DMS153 (cell line): ENCODE results near the gene NFATC1.

ENCODE experiments used
- DNase-seq: peaks from one replicate; lab custom pipeline; 2025; lab: John Stamatoyannopoulos, UW

Gene NFATC1

DNA sequence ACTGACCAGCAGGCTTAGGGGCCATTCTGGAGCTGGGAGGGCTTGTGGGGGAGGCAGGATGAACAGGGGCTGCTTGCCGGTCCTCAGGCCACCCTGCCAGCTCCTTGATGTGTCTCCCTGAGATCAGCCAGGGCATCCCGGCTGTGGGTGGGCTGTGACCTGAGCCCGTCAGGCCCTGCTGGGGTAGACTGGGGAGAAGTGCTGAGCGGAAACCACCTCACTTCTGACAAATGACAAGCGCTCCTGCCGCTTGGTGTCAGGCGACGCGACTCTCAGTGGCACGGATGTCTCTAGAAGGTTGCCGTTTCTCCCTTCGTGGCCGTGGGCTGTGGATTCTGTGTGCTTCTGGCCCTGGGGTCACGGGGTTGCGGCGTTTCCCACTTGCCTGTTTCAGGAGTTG is 45.7 kb downstream of the NFATC1 start:
- DNase-seq = no peak

DNA sequence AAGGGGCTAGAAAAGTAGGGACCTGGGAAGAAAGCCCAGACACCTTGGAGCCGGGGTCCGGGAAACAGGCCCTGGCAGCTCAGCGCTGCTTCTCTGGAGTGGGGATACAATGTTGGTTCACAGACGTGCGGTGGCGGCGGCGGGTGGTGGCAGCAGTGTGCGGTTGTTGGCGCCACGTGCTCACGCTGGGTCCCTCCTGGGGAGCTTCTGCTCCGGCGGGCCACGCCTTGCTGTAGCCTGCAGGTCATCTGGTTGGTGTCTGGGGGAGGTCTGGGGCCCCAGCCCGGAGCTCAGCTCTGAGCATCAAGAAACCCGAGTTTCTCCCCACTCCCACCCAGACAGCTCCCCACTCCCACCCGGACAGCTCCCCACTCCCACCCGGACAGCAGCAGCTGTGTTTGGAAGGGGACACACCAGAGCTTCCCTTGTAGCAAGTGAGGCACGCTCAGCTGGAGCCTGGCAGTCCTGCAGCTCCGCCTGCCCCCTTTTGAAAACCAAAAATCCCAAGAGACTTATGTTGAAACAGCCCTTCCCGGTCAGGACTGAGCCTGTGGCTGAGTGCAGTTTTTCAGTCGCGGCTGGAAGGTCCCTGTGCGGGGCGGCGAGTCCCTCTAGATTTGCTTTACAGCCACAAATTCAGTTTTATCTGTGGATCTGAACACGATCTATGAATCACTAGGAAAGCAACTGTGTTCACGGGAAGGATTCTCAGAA is 46.9 kb downstream of the NFATC1 start:
- no peak for DNase-seq

DNA sequence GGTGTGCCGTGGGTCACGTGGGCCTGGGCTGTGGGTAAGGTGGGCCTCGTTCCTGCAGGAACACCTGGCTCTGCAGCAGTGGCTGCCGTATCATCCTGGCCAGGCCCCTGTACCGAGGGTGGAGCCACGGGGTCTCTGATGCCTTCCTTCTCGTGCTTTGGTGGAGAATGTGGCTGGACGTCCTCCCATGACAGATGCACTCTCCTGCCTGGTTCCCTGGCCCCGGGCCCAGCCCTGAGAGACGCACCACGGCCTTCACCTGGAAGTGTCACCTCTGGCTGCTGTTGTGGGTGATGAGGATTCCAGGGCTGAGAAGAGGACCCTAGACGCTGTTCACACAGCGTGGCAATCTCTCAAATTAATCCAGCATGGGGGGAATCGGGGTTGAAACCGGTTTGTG is 49.5 kb downstream of the NFATC1 start:
- DNase-seq = no peak

- DNase-seq = no peak
Observed at GRCh38 chr18:79445696-79446561, 50.2 kb downstream of the NFATC1 start.

DNA sequence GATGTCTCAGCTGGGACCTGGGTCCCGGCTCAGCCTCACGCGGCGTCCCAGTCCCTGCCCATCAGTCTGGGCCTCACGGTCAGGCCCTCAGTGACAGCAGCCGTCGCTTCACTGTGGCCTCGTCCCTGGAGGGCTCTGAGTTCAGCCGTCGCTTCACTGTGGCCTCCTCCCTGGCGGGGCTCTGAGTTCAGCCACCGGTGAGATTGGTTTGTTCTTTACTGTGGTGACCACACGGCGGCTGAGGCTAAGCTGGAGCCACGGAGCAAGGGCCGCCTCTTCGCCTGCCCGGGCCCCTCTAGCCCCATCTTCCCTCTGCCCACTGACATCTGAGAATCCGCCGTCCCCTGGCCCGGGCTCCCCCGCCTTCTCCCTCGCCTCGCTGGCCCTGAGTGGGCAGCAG is 51.2 kb downstream of the NFATC1 start:
- DNase-seq = no peak

- no peak for DNase-seq
Observed at GRCh38 chr18:79447703-79448367, 52.1 kb downstream of the NFATC1 start.

DNA sequence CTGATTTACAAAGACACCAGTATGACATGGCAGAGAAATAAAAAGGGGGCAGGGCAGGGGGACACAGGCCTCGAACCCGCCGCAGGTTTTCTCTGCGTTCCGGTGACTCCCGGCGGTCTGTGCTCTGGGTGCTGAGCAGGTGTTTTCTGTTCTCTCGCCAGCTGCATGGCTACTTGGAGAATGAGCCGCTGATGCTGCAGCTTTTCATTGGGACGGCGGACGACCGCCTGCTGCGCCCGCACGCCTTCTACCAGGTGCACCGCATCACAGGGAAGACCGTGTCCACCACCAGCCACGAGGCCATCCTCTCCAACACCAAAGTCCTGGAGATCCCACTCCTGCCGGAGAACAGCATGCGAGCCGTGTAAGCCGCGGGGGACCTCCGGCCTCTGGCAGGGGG is 52.9 kb downstream of the NFATC1 start:
- no peak for DNase-seq

DNA sequence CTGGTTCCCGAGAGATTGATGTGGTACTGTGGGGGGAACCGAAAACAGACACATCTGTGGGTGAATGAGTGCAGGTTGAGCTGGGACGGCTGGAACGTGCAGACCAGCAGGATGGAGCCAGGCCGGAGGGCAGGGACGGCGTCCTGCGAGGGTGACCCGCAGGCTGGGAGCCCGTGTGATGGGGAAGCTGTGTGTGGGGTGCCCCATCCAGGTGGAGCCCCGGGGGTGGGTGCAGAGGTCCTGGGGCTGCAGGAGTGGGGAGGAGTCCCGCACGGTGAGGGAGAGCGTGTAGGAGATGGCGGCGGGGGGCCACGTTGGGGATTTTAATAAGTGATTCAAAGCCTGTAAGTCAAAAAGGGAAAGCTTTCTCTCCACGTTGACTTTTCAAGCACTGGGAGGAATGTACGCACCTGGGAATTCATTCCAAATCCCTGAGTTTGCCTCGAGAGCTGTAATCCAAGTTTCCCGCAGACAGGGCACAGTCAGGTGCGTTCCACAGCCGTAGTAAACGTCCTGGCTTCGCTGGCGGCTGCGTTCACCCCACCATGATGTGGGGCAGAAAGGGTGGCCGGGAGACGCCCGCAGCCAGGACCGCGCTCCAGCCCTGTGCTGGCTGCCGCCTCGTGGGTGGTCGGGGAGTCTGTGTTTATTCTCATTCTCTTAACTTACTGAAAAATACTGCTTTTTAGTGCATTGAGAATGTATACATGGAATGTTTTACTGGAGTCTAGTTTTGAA is 54.0 kb downstream of the NFATC1 start:
- DNase-seq = no peak

- DNase-seq = no peak
Observed at GRCh38 chr18:79450289-79451080, 54.8 kb downstream of the NFATC1 start.

DNA sequence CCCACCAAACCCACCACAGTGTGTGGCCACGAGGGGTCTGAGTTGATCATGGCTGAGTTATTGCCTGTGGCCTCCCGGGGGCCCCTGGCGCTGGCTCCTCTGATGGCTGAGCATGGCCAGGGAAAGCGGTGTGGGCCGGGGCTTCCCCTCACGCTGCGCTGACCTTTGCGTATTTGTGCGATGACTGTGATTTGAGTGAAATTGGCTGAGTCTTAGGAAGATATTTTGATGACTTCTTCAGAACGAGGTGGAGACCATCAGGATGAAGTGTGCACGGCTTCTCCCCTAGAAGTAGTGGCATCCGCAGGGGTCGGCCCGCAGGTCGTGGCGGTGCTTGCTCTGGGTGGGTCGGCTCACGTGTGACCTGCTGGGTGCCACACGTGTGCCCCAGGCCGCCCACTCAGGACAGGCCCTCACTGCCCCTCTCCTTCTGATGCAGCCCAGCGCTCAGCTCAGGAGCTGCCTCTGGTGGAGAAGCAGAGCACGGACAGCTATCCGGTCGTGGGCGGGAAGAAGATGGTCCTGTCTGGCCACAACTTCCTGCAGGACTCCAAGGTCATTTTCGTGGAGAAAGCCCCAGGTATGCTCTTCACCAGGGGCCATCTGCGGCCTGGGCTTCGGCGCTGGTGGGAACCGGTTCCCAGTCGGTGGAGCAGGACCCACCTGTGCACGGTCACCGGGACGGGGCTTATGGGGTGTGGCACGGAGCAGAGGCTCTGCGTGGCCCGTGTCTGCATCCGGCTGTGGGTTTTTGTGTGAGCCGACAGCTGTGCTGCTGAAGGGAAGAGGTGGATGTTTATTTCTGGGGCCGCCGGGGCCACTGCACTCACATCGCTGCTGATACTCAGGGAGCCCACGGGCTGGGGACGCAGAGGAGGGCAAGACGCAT is 55.8 kb downstream of the NFATC1 start:
- DNase-seq = no peak

GRCh38 chr18:79452190-79452990 is 56.7 kb downstream of the NFATC1 start:
- no peak for DNase-seq

- no peak for DNase-seq
Observed at GRCh38 chr18:79452991-79453645, 57.4 kb downstream of the NFATC1 start.

DNA sequence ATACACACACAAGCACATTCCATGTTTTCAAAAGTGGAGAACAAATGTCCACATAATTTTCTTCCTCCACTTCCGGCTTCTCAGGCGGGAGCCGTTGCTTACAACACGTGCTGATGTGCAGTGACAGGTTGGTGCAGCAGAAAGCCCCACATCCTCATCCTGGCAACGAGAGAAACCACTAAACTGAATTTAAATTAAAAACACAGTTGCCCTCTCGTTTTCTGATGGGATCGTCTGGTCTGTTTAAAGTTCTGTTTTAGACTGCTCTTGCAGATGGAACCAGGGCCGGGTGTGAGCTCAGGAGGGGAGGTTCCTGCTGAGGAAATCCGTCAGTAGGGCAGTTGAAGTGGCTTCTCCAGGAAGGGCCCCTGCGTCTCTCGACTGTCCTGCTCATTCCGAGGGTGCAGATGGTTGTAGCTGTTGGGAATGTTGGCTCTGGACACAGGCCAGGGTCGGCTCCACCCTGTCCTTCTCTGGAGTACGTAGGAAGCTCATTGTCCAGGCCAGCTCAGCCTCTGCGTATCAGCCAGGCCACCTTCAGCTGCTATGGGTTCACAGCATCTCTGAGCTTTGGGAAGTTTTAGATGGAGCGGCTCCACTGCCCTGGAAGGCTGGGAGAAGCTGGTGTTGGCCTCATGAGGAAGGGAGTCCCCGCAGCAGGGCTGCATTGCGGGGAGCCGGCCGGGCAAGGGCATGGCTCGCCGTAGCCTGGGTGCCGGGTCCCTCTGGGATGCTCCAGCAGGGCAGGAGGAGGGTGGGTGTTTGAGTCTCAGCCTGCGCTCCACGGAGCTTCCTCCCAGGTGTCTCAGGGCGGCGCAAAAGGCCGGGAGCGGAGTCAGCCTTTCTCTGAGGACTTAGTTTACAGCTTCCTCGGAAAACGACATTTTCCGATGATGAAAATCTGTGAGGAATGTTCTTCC is 58.3 kb downstream of the NFATC1 start:
- DNase-seq = peak; percentile 16

DNA sequence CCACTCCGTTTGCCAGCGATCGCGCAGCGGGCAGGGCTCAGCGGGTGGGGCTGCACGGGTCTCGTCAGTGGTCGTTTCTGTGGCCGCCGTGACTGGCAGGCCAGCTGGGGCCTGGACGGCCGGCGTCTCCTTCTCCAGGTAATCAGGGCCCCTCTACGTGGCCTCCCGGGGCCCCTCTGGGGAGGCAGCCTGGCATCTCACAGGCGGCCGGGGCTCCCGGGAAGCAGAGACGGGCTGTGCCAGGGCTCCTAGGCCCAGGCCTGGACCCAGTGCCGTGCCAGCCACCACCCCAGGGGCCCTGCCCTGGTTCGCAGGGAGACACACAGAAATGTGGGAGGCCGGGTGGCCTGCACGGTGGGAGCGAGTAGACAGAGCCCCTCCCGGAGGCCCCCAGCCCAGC is 59.5 kb downstream of the NFATC1 start:
- DNase-seq = no peak

DNA sequence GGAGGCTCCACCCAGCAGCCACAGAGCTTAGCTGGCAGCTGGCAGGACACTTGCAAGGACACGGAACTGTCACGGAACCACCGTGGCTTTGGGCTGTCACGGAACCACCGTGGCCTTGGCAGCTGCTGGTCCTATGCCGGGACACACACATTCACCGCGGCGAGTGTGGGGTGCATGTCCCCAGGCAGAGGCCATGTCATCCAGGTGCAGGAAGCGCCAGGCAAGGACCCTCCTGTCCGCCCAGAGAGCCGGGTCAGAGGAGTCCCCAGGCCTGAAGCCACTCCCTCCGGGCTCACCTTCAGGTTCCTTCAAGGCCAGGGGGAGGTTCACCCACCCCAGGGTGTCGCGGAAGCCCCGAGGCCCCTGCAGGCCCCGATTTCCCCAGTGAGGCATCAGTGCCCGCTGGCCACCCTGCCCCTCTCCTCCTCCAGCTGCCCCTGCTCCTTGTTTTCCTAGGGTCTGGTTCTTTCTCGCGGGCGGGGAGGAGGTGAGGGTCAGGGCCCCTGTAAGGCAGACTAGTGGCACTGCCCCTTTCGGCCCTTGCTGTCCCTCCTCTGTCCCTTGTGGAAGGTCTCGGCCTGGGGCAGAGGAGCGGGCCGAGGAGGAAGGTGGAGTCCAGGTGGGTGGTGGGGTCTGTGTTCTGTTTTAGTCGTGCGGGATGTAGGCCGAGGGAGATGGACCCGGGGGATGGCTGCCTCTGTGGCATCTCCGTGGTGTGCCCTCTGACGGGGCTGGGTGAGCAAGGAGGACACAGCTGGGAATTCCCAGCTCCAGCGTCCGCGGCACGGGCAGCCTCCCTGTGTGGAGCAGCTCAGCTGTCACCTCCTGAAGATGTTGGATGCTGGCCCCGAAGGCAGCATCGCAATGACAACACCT is 60.6 kb downstream of the NFATC1 start:
- no peak for DNase-seq

DNA sequence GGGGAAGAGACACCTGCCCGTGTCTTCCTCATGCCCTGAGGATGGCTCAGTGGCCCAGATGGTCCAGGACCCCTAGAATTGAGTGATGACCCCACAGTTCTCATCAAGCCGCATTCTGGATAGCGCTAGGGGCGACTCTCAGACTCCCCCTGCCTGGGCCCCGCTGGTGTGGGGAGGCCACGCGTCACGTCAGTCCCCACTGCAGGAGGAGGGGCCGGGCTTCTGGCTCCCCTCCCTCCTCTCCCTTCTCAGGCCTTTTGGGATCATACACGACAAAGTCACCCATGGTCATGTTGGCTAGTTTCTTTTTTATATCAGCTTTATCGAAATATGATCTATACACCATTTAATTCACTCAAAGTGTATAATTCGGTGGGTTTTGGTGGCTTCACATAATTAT is 61.5 kb downstream of the NFATC1 start:
- no peak for DNase-seq

GRCh38 chr18:79457652-79458051 is 61.9 kb downstream of the NFATC1 start:
- DNase-seq = no peak
